ENCODE results near the gene KIAA0232.
"Not testable (repeated sequence)": the region's sequence is repeated elsewhere in the genome, so short reads cannot be mapped to it uniquely, and the experiment has no call there.

Gene KIAA0232

DNA sequence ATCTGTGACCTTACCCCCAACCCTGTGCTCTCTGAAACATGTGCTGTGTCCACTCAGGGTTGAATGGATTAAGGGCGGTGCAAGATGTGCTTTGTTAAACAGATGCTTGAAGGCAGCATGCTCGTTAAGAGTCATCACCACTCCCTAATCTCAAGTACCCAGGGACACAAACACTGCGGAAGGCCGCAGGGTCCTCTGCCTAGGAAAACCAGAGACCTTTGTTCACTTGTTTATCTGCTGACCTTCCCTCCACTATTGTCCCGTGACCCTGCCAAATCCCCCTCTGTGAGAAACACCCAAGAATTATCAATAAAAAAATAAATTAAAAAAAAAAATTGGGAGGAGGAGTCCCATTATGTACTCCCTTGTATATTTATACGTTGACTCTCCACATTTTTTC lies 26.2 kb upstream of the KIAA0232 start:
- not testable (repeated sequence) for DNase-seq

DNA sequence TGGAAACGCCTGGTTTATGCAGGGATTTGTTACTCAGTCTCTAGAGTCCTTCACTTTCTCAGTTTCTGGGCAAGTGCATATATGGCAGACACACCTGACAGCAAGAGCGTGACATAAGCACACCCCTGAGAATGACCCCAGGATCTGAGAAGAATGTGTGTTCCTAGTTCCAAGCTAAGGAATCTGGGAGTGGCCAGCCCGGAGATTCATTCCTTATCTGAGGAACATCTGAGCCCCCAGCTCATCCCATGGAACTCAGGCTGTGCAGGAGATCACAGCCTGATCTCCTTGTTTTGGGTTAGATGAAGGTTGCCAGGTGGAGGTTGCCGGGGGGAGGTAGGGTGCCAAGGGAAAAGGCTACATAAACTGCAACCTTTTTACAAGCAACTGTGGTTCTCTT lies 23.8 kb upstream of the KIAA0232 start:
- no peak for DNase-seq

DNA sequence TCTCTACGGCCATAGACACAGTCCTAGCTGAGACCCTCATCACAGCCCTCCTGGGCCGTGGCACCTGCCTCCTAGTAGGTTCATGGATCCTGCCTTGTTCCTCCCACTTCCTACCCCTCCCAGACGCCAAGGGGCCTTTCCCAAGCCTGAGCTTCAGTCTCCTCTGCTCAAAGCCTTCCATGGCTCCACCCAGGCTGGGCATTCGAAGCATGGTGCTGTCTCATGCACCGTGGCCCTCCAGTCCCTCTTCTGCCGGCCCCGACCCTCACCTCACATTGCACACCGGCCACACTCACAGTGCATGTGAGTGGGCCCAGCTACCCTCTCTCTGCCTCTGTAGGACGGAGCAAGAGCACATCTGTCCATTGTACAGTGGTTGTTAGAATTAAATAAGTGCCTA lies 21.7 kb upstream of the KIAA0232 start:
- DNase-seq, result no peak

DNA sequence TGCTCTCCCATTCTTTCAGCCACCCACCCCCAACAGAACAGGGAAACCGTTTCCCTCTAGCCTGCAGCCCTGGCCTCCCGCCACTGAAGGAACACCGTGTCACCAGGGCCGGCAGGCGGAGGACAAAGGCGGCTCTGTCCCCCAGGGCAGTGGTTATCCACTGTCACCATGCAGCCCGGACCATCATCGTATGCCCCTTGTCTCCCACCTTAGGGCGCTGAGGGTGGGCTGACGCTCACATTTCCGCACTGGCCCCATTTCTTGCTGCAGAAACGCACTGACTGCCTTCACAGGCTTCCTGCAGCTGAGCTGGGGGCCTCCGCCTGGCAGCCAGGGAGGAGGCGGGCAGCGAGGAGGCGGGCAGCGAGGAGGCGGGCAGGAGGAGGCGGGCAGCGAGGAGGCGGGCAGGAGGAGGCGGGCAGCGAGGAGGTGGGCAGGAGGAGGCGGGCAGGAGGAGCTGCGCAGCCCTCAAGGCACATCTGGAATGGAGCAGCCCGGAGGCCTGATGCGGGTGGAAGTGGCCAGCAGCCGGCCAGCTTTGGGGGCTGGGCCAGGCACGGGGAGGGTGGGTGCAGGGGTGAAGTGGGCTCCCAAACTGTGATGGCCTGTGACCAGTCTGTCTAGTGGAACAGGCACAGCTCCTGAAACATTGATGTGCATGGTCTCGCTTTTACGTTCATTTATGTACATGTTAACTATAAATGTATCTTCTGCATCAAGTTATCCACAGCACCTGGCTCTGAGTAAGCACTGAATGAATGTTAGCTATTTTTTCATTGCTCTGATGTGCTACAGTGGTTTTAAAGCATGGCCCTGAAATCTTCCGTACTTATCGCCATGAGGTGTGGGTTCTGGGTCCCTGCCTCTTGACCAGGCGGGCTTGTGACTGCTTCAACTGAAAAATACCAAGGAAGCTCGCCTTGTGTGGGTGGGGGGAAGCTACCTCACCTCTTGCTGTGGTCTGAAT lies 20.6 kb upstream of the KIAA0232 start:
- peak in 1 of 2 donors; percentile 19 for DNase-seq

DNA sequence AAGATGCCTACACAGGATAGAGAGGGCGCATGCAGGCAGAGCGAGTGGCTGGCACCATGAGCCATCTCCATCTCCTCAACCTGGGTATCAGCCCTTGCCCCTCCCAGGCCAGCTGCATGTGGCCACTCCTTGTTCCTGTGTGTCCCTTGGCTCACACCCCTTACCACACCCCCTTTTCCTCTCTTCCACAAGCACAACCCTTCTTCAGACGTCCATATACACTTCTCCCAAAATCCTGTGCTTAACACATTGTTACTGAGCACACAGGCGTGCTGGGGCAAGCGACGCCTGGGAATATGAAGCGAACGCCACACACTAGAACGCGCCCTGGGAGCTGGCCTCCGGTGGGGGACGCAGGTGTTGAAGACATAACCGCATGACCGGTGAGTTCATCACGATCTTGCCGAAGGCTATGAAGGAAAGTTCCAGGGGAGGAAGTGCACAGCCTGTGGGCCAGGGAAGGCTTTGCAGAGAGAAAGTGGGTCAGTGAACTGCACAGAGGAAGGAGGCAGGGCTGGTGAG lies 19.1 kb upstream of the KIAA0232 start:
- DNase-seq, result no peak

DNA sequence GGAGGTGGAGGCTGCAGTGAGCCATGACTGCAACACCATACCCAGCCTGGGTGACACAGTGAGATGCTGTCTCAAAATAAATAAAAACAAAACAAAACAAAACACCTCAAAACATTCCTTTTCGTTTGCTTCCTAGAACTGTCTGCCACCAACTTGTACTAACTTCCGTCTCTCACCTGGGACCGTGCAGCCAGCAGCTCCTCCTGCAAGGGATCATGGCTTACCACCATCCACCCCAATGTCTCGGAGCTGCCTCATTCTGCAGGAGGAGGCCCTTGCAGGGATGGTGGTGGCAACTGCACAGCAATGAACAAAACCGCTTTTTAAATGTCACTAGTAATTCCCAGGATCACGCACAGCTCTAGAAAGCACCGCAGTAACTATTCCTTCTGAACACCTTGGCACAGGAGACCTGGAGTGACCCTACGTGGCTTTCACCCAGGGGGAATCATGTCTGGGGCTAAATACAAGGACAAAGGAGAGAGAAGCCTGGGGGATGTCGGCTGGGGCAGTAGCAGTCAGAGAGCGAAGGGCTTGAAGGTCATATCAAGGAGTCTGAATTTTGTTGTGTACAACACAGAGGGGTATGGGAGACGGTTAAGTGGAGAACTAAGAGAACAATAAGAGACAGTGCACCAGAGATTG lies 17.4 kb upstream of the KIAA0232 start:
- no peak for DNase-seq

DNA sequence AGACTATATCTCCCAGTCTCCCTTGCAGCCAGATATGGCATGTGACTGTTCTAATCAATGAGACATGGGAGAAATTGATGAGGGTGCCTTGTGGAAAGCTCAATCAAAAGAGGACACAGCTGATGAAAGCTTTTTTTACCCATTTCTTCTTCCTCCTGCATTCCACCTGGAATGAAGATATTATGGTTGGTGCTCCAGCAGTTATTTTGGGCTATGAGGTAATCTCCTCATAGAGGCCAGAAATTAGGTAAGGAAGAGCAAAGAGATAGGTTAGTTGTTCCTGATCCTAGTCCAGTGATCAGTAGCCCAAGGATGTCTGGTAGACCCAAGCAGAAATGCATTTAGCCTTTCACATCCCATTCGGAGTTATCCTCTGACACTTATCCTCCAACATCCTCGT lies 16.8 kb upstream of the KIAA0232 start:
- no peak for DNase-seq

DNA sequence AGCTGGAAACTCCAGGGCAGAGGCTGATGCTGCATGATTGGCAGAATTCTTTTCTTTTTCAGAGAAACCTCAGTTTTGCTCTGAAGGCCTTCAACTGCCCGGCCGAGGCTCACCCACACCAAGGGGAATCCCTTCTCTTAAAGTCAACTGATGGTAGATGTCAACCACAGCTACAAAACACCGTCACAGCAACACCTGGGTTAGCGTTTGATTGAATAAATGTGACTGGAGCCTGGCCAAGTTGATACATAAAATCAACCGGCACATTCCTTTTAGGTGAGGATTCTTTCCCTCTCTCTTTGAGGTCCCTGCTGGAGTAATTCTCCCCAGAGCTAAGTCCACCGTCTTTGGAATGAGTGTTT lies 15.2 kb upstream of the KIAA0232 start:
- no peak for DNase-seq

DNA sequence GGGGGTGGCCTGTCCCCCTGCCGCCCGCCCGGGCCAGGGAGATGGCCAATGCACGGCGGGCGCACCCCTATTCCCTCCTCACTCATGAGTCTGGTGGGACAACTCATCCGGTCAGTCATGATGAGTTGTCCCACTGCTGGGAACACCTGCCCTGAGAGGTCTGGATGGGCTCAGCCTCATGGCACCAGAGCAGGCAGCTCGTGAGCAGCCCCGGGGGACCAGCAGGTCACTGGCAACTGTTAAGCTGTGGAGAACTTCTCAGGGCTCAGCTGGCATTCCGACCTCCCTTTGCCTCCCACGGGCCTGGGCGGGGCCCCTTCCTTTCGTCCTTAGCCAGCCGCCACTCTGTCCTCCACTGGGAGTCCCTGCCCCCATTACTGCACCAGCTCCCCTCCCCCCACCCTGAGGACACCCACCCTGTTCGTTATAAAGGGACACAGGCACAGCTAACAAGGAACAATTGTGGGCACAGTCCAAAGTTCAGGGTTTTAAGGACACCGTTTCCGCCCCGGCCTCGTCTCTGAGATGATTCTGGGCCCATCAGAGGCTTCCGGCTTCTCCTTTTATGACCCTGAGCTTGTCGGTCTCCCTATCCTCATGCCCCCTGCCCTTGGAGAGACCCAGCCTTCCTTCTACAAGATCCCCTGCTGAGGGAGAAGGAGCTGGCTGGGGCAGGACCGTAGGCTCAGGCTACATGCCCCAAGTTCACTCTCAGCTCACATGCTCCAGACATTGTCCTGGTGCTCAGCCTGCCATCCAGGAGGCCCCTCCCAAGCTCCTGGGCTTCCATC lies 14.6 kb upstream of the KIAA0232 start:
- no peak for DNase-seq

DNA sequence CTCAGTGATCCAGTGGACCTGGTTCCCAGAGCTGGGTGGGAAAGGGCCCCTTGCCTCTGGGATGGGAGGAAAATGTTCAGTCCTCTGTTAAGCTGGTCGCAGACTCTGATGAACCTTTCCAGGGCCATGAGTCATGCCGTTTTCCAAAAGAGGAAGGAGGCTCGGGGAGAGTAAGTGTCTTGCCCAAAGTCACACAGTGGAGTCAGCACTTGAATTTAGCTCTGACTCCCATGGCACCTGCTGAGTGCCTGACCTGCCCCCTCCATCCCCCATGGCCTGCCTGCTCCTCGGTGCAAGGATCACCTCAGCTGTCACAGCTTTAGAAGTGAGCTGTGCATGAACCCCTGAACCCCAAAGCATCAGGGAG lies 14.0 kb upstream of the KIAA0232 start:
- no peak for DNase-seq

DNA sequence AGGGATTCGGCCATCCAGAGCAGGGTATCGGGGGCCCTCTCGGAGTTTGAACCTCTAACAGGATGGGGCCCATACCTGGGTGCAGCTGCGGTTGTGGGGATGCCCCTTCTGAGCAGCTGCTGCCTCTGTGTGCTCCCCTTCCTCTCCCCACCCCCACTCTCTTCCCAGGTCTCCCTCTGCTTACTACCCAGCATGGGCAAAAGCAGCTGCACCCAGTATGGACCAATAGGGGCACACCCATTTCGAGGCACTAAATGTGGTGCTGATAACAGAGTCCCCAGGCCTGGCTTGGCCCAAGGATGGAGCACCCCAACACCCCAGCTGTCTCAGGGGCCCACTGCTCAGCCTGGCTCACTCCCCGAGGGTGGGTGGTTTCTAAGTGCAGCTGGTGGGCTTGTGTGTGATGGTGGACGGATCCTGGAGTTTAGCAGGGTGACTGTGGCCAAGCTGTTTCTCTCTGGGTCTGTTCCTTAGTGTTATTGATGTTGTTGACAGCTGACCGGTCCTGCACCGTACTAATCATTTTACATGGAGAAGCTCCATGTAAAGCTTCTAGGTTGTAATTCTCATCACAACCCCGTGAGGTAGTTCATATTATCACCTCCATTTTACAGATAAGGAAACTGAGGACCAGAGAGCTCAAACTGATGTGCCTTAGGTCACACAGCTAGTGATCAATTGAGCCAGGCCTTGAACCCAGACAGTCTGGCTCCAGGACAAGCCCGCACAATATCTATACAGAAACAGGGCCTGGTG lies 13.1 kb upstream of the KIAA0232 start:
- DNase-seq, result no peak

DNA sequence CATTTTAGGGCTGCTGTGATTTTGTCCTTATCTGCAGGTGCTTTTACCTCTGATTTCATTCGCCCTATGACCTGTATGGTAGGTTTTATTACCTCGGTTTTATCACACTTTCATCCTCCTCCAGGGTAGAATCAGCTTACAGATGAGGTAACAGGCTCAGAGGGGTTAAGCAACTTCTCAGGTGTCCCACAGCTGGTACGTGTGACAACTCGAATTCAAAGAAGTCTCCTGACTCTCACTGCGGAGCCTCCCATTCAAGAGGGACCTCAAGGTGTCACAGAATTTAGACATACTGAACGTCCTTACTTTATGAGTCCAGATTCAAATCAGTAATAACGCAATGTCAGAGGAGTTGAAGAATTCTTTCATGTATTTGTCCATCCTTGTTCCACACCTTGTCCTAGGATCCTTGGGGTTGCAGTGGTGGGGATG lies 12.5 kb upstream of the KIAA0232 start:
- no peak for DNase-seq

DNA sequence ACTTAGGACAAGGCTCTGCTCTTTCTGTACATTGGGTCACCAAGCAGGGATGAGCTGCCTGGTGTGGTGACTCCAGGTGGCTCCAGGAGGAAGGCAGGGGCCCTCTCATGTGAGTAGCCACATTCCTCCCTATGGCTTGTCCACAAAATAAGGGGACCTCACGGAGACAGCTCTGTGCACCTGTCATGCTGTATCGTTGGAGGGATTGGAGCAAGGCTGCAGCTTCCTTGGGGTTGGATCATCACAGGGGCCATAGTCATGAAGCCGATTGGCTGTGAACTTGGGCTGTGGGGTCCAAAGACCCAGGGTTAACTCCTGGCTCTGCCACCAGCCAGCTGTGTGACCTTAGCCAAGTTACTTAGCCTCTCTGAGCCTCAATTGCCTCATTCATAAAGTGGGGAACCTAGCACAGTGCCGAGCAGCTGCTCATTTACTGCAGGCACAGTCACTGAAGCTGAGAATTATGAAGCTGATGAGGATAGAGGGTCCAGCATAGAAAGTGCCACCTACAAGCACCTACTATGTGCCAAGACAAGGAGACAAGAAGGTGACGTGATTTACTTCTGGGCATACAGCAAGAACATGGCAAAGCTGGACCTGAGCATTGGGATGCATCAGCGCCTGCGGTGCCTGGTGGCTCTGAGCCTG lies 11.8 kb upstream of the KIAA0232 start:
- no peak for DNase-seq

DNA sequence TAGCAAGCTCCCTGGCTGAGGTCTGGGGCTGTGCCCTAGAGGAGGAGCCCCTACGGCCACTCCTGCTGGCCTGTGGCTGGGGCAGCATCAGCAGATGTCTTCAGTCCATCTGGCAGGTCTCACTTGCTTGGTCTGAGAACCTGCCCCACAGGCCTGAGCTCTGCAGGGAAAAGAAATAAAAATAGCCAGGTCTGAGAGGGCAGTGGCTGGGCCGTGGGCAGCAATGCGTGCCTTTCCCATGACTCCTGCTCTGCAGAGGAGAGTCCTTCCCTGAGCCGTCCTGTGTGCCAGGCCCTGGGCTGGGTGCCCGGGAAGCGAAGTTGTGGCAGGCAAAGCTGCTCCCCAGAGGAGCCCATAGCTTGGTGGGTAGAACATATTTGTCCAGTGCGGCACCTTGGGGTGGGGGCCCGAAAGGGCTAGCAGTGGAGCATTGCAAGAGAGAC lies 11.3 kb upstream of the KIAA0232 start:
- no peak for DNase-seq

DNA sequence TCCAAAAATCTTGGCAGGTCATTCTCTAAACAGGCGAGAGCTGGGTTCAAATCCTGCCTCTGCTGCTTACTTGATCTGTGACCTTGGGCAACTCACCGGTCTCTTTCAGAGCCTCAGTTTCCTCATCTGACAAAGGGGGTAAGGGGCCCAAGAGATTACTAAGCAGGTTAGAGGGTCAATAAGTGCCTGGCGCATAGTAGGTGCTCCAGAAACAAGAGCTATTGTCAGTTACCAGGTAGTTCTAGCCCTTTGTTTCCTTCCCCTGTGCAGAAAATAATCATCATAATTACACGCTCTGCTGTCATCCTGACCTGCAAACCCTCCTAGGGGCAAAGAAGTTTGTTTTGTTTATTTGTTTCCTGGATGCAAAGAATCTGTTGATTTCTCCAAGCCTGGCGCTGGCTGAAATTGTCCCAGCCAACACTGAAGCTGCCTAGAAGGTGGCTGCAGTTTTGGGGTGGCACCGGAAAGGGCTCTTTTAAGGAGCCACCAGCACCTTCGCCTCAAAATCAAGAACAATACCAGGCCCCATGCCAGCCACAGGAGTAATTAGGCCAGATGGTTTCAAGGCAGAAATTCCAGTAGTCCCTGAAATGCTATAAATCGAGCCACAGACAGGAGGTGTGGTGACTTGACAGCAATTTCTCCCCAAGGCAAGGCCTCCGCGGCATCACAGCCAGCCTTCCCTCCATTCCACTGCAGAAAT lies 10.2 kb upstream of the KIAA0232 start:
- no peak for DNase-seq

DNA sequence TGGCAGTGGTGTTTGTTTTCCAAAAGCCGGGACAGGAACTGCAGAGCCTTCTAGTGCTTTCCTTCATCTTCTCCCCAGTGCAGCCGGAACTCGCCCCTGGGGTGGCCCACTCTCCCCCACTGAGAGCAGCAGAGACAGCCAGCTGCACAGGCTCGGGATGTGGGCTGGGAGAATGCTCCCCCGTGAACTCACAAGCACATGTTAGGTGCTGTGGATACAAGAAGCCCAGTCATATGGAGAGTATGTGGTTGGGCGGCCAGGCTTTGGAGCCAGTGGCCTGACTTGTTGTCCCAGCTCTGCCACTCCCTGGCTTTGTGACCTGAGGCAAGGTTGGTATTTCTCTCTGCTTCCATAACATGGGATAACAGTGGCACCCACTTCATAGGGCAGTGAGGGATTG lies 9.4 kb upstream of the KIAA0232 start:
- DNase-seq, result no peak

DNA sequence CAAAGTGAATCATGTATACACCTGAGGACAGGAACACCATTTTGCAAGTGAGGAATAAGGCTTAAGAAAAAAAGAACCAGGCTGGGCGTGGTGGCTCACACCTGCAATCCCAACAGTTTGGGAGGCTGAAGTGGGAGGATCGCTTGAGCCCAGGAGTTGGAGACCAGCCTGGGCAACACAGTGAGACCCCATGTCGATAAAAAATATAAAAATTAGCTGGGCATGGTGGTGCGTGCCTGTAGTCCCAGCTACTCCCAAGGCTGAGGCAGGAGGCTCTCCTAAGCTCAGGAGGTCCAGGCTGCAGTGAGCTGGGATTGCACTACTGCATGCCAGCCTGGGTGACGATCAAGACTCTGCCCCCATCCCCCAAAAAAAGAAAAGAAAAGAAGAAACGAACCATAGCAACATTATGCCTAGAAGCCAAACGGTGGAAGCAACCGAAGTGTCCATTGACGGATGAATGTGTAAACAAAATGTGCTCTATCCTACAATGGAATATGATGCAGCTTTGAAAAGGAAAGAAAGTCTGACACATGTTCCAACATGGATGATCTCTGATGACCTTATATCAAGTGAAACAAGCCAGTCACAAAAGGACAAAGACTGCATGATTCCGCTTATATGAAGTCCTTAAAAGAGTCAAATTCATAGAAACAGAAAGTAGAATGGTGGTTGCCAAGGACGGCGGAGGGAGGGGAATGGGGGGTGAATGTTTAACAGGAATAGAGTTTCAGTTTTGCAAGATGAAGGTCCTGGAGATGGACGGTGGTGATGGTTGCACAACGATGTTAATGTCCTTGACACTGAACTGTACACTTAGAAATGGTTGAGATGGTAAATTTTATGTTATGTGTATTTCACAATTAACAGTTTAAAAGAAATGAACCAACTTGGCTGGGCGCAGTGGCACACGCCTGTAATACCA lies 8.6 kb upstream of the KIAA0232 start:
- no peak for DNase-seq

DNA sequence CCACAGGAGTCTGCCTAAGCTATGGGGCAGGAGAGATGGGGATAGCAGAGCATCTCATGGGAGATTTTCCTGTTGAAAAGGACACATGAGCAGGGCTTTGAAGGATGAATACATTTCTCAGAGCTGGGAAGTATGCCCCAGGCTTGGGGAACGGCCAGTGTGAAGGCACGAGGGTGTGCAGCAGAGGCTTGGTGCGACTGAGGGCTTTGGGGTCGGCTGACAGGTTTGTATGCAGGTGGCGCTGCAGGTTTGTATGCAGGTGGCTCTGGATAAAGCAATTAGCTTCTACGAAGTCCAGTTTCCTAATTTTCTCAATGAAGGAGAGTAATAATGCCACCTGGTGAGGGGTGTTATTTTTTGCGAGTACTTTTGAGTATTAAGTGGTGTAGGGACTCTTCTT lies 6.8 kb upstream of the KIAA0232 start:
- DNase-seq, result no peak

DNA sequence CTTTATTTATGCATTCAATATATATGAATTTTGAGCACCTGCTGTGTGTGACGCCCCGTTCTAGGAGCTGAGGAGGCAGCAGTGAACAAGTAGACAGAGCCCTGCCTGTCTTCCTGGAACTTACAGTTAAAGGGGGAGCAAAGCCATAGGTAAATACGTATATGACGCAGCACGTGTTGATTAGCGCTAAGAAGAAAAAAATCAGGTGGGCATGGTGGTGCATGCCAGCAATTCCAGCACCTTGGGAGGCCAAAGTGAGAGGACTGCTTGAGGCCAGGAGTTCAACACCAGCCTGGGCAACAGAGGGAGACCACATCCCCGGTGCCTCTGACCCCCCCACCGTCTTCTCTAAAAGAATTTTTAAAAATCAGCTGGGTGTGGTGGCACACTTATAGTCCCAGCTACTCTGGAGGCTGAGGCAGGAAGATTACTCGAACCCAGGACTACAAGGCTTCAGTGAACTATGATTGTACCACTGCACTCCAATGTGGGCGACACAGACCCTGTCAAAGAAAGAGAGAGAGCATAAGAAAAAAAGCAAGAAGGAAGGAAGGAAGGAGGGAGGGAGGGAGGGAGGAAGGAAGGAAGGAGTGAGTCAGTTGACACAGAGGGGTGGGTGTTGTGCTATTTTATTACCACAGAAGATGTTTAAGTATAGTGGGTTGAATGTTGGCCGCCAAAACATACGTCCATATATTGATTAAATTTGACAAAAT lies 5.4 kb upstream of the KIAA0232 start:
- no peak for DNase-seq
